SK-N-MC (cell line): ENCODE data around the gene GRIK4.

Experiments used
- EZH2 ChIP-seq: fragments of 200-600 bp; sonication (generic); IDR thresholded peaks from one replicate; pipeline ENCODE4 v1.6.1; 2017; ENCODE audit warnings: antibody characterized with exemption
- POLR2AphosphoS5 ChIP-seq: IDR thresholded peaks from 2 replicates; pipeline ENCODE4 v1.6.1; 2012; ENCODE audit warnings: mild to moderate bottlenecking, low read depth, low read length, borderline replicate concordance

GRCh38 chr11:120810251-120810650 lies 298.7 kb downstream of the GRIK4 start:
- TF ChIP-seq EZH2 (no peak), POLR2AphosphoS5 (no peak)
